Right lobe of liver (tissue), 4 donors: ENCODE measurements around the gene ZBTB42.

ENCODE experiments used
- POLR2A ChIP-seq: fragments of 450-650 bp; IDR thresholded peaks from one replicate; pipeline ENCODE4 v1.6.1; 2017; ENCODE audit warnings: antibody characterized with exemption, mild to moderate bottlenecking
- TF ChIP-seq, protein P1 (sequence below), 4 donors: fragments of 200-600 bp in 3 of 4; fragments of 450-650 bp in 1 of 4; IDR thresholded peaks; one replicate each; pipeline versions ENCODE4 v1.5.1 to v1.8.0; 2016 to 2022; ENCODE audit warnings: antibody characterized with exemption in 4 of 4, mild to moderate bottlenecking in 2 of 4
- donor health status: DM: no; HTN: no; CAD: no.
- donor health status: DM: no; HTN: no; CAD: no.
- donor health status: DM: no; HTN: yes; CAD: no.

DNA sequence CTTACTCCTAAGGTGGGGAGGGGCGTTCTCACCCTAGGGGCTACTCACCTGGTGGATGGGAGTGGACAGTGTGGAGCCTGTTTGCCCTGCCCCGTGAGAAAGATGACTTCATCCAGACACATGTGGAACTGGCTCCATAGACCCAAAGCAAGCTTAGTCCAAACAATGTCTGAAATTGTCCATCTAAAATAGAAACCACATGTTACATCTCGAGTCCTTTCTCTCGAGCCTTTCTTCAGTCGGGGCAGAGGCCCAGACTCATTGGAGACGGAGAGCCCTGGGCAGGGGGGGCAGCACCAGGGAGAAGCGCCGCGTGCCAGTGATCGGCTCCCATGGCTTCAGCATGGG is 43.7 kb upstream of the ZBTB42 start:
- TF ChIP-seq, protein P1, sequence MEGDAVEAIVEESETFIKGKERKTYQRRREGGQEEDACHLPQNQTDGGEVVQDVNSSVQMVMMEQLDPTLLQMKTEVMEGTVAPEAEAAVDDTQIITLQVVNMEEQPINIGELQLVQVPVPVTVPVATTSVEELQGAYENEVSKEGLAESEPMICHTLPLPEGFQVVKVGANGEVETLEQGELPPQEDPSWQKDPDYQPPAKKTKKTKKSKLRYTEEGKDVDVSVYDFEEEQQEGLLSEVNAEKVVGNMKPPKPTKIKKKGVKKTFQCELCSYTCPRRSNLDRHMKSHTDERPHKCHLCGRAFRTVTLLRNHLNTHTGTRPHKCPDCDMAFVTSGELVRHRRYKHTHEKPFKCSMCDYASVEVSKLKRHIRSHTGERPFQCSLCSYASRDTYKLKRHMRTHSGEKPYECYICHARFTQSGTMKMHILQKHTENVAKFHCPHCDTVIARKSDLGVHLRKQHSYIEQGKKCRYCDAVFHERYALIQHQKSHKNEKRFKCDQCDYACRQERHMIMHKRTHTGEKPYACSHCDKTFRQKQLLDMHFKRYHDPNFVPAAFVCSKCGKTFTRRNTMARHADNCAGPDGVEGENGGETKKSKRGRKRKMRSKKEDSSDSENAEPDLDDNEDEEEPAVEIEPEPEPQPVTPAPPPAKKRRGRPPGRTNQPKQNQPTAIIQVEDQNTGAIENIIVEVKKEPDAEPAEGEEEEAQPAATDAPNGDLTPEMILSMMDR (IDR thresholded peaks at IDR 0.05), result no peak
- TF ChIP-seq POLR2A, result no peak
